Activated CD8-positive, alpha-beta memory T cell treated with anti-CD3 and anti-CD28 coated beads, Interleukin-2, amount 10 ng/mL, durations not matched to agents 7 days and 5 days (primary cell): ENCODE measurements around the gene RFX2. TPM values are rescaled to one million over a fixed set of nuclear protein-coding genes. Genes with fewer than 3 reads are reported as not detected.

ENCODE experiments used
- ATAC-seq: fragments of 150-1000 bp; cut with Tn5 transposase; one replicate; pipeline ENCODE4 v1.10.0; 2021; ENCODE audit warnings: moderate library complexity
- CTCF ChIA-PET: fragments of 350-600 bp; sonication (Branson Sonifier 250); formaldehyde crosslinking; loops from one replicate; lab custom pipeline; 2021; ENCODE audit warnings: antibody characterized with exemption; lab: Charles Lee
- DNase-seq: peaks from one replicate; pipeline ENCODE4 v3.0.0-alpha.2; 2020
- H3K27ac Mint-ChIP-seq: one replicate; pipeline ENCODE4 v1.8.0; 2021; ENCODE audit warnings: mild to moderate bottlenecking, mixed read lengths
- H3K27me3 Mint-ChIP-seq: one replicate; pipeline ENCODE4 v1.8.0; 2021; ENCODE audit warnings: mixed read lengths
- H3K36me3 Mint-ChIP-seq: one replicate; pipeline ENCODE4 v1.8.0; 2021; ENCODE audit warnings: mild to moderate bottlenecking, mixed read lengths
- H3K4me1 Mint-ChIP-seq: one replicate; pipeline ENCODE4 v1.8.0; 2021; ENCODE audit warnings: mixed read lengths
- H3K4me3 Mint-ChIP-seq: one replicate; pipeline ENCODE4 v1.8.0; 2021; ENCODE audit warnings: mild to moderate bottlenecking, moderate library complexity, mixed read lengths
- H3K9me3 Mint-ChIP-seq: one replicate; pipeline ENCODE4 v1.8.0; 2022; ENCODE audit warnings: low read depth, mixed read lengths
- total RNA-seq, 2 experiments: library from RNA; stranded (reverse); gene quantifications; one replicate each; pipeline ENCODE4 v1.2.3, GENCODE V29; 2021

Gene RFX2
- total RNA-seq, 2 experiments from 2014 or later = 9.8 to 11.7 TPM

DNA sequence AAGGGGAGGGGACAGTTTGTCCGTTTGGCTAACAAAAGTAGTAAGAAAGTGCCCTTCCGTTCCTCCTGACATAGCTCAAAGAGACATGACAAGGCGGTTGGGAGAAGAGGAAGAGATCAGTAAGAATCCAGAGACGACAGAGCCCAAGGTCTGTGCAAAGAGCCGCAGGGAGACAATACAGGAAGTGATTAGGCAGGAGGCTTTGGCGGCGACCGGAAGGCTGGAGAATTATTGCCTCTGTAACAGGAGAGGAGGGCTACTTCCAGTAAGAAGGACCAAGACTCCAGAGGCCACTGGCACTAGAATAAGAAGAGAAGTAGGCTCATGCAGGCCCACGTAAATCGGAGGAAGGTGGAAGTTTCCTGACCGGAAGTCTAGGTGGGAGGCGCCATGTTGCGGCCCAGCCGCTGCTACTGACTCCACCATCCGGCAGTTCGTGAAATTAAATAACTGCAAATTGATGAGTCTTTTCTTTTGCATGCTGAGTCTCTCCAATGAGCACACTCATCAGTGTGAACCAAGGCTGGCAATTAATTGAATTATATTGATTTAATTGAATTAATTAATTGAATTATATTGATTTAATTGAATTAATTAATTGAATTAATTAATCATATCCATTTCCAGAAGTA, 9.9 kb downstream of the RFX2 start:
- no peak for DNase-seq
- Mint-ChIP-seq H3K36me3 (peaks cover 1% of the 10 kb centered on the region), H3K27ac (peak overlapping the region; percentile 76), H3K4me1 (peaks cover 7% of the 10 kb centered on the region), H3K4me3 (peak overlapping the region; percentile 53), H3K9me3 (no peaks in the 10 kb centered on the region), H3K27me3 (no peaks in the 10 kb centered on the region)
- CTCF ChIA-PET = interaction anchor here (0.6 to 2.4 kb wide), 4 partner anchors 11 to 38 kb away, joined by 3 to 9 read pairs (median 3); no protein-coding TSS in a partner anchor
- ATAC-seq = peak; percentile 58

GRCh38 chr19:6099599-6099998, 10.7 kb downstream of the RFX2 start:
- Mint-ChIP-seq H3K9me3 (no peaks in the 10 kb centered on the region), H3K27ac (peak overlapping the region; percentile 33), H3K4me3 (no peak overlapping the region), H3K27me3 (no peaks in the 10 kb centered on the region), H3K36me3 (peaks cover 1% of the 10 kb centered on the region), H3K4me1 (peaks cover 7% of the 10 kb centered on the region)
- ATAC-seq (no peak), DNase-seq (no peak)
- CTCF ChIA-PET = interaction anchor here (1.3 to 2.4 kb wide), 3 partner anchors 10 to 26 kb away, joined by 3 to 9 read pairs (median 3); no protein-coding TSS in a partner anchor

GRCh38 chr19:6099033-6099432, 11.3 kb downstream of the RFX2 start:
- ATAC-seq (no peak), DNase-seq (no peak)
- Mint-ChIP-seq H3K4me3 (no peak overlapping the region), H3K9me3 (no peaks in the 10 kb centered on the region), H3K27me3 (no peaks in the 10 kb centered on the region), H3K36me3 (peaks cover 1% of the 10 kb centered on the region), H3K27ac (no peak overlapping the region), H3K4me1 (peaks cover 7% of the 10 kb centered on the region)
- CTCF ChIA-PET = interaction anchor here (0.7 to 1.5 kb wide), 5 partner anchors 10 to 58 kb away, joined by 3 to 4 read pairs (median 3); no protein-coding TSS in a partner anchor

DNA sequence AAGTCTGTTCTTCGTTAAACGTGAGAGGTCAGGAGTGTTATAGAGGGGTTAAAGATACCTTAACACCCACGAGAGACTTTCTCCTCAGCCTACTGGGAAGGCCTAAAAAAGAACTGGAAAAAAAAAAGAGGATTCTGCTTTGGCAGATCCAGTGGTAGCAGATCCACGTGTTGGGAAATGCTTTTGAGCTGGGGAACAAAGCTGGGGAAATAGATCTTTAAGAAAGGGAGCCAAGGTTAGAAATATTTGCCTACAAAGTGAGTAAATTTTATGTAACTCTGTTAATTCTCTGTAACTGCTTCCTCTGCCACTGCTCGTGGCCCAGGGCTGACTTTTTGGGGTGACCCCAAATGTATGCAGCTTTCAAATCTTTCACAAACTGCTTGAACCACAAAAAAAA, 11.7 kb downstream of the RFX2 start:
- Mint-ChIP-seq H3K4me1 (peaks cover 7% of the 10 kb centered on the region), H3K27ac (no peak overlapping the region), H3K9me3 (no peaks in the 10 kb centered on the region), H3K27me3 (no peaks in the 10 kb centered on the region), H3K4me3 (no peak overlapping the region), H3K36me3 (peaks cover 1% of the 10 kb centered on the region)
- no peak for ATAC-seq
- CTCF ChIA-PET = interaction anchor here (0.7 to 1.5 kb wide), 5 partner anchors 9 to 58 kb away, joined by 3 to 4 read pairs (median 3); no protein-coding TSS in a partner anchor
- DNase-seq = no peak

DNA sequence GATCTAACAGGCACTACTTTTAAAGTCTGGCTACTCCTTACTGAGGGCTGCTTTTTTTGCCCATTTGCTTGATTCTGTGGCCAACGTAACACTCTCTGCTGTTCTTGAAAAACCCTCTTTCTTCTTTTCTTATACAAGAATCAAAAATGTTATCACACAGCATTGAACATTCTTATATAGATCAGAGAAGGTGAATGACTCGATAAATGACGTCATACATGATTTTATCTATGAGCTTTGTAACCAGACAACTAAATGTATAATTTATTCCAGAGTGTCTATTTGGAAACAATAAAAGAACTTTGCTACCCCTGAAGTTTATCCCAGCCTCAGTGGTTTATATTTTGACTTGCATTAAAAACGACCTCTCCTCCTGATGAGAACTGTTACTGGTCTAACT, 12.4 kb downstream of the RFX2 start:
- DNase-seq (no peak), ATAC-seq (no peak)
- Mint-ChIP-seq H3K4me3 (no peak overlapping the region), H3K27me3 (no peaks in the 10 kb centered on the region), H3K4me1 (peaks cover 7% of the 10 kb centered on the region), H3K27ac (no peak overlapping the region), H3K36me3 (peaks cover 1% of the 10 kb centered on the region), H3K9me3 (no peaks in the 10 kb centered on the region)
- CTCF ChIA-PET = interaction anchor here (1.5 kb wide), 1 partner anchor 28 kb away, joined by 4 read pairs; no protein-coding TSS in a partner anchor

- Mint-ChIP-seq H3K4me1 (peaks cover 7% of the 10 kb centered on the region), H3K9me3 (no peaks in the 10 kb centered on the region), H3K36me3 (peaks cover 1% of the 10 kb centered on the region), H3K27me3 (no peaks in the 10 kb centered on the region), H3K4me3 (no peak overlapping the region), H3K27ac (no peak overlapping the region)
- CTCF ChIA-PET = no interaction called here
- ATAC-seq (no peak), DNase-seq (no peak)
These were observed 14.5 kb downstream of the RFX2 start for GRCh38 chr19:6095760-6096159.

GRCh38 chr19:6092329-6093286, 17.7 kb downstream of the RFX2 start:
- peaks cover 7% of the 10 kb centered on the region for H3K4me1 Mint-ChIP-seq
- no peaks in the 10 kb centered on the region for H3K36me3 Mint-ChIP-seq
- H3K27ac Mint-ChIP-seq = no peak overlapping the region
- DNase-seq (no peak), ATAC-seq (no peak)
- H3K4me3 Mint-ChIP-seq = no peak overlapping the region
- peaks cover 2% of the 10 kb centered on the region for H3K27me3 Mint-ChIP-seq
- H3K9me3 Mint-ChIP-seq = no peaks in the 10 kb centered on the region
- CTCF ChIA-PET = interaction anchor here (1.1 kb wide), 1 partner anchor 44 kb away, joined by 3 read pairs; no protein-coding TSS in a partner anchor

GRCh38 chr19:6091771-6092291, 18.5 kb downstream of the RFX2 start:
- ATAC-seq (no peak), DNase-seq (no peak)
- Mint-ChIP-seq H3K36me3 (no peaks in the 10 kb centered on the region), H3K27me3 (peaks cover 4% of the 10 kb centered on the region), H3K27ac (no peak overlapping the region), H3K4me3 (no peak overlapping the region), H3K9me3 (no peaks in the 10 kb centered on the region), H3K4me1 (peaks cover 14% of the 10 kb centered on the region)
- CTCF ChIA-PET = interaction anchor here (1.1 kb wide), 1 partner anchor 44 kb away, joined by 3 read pairs; no protein-coding TSS in a partner anchor

DNA sequence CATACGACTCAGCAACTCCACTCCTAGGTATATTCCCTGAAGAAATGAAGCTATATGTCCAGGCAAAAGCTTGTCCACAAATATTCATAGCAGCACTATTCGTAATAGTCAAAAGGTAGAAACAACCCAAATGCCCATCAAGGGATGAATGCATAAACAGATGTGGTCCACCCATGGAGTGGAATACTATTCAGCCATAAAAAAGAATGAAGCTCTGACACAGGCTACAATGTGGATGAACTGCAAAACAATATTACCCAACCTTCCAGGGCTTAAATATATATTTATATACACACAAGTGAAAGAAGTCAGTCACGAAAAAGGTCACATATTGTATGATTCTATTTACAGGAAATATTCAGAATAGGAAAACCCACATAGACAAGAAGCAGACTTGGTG, 19.7 kb downstream of the RFX2 start:
- CTCF ChIA-PET = interaction anchor here (1.4 kb wide), 1 partner anchor 33 kb away, joined by 3 read pairs; no protein-coding TSS in a partner anchor
- Mint-ChIP-seq H3K27me3 (peaks cover 10% of the 10 kb centered on the region), H3K4me3 (no peak overlapping the region), H3K36me3 (no peaks in the 10 kb centered on the region), H3K4me1 (peaks cover 21% of the 10 kb centered on the region), H3K27ac (no peak overlapping the region), H3K9me3 (no peaks in the 10 kb centered on the region)
- DNase-seq (no peak), ATAC-seq (no peak)

- DNase-seq = no peak
- H3K36me3 Mint-ChIP-seq = no peaks in the 10 kb centered on the region
- ATAC-seq = no peak
- H3K27ac Mint-ChIP-seq = no peak overlapping the region
- CTCF ChIA-PET = interaction anchor here (1.4 kb wide), 1 partner anchor 37 kb away, joined by 3 read pairs; no protein-coding TSS in a partner anchor
- no peak overlapping the region for H3K4me3 Mint-ChIP-seq
- H3K4me1 Mint-ChIP-seq = peaks cover 21% of the 10 kb centered on the region
- peaks cover 10% of the 10 kb centered on the region for H3K27me3 Mint-ChIP-seq
- H3K9me3 Mint-ChIP-seq = no peaks in the 10 kb centered on the region
These were observed 21.7 kb downstream of the RFX2 start for GRCh38 chr19:6088602-6089049.

GRCh38 chr19:6087074-6087571, 23.2 kb downstream of the RFX2 start:
- Mint-ChIP-seq H3K27ac (peak overlapping the region; percentile 14), H3K4me3 (peak overlapping the region; percentile 35), H3K9me3 (no peaks in the 10 kb centered on the region), H3K4me1 (peaks cover 21% of the 10 kb centered on the region), H3K27me3 (peaks cover 10% of the 10 kb centered on the region), H3K36me3 (no peaks in the 10 kb centered on the region)
- ATAC-seq = peak; percentile 90
- DNase-seq = peak; percentile 65
- CTCF ChIA-PET = interaction anchor here (0.6 to 1.0 kb wide), 5 partner anchors 18 to 310 kb away, joined by 3 to 5 read pairs (median 3); no protein-coding TSS in a partner anchor

GRCh38 chr19:6086068-6086788, 24.1 kb downstream of the RFX2 start:
- Mint-ChIP-seq H3K27ac (no peak overlapping the region), H3K9me3 (no peaks in the 10 kb centered on the region), H3K4me1 (peaks cover 21% of the 10 kb centered on the region), H3K27me3 (peaks cover 10% of the 10 kb centered on the region), H3K4me3 (no peak overlapping the region), H3K36me3 (no peaks in the 10 kb centered on the region)
- ATAC-seq (no peak), DNase-seq (no peak)
- CTCF ChIA-PET = interaction anchor here (0.8 to 1.0 kb wide), 2 partner anchors 25 to 37 kb away, joined by 3 to 4 read pairs; no protein-coding TSS in a partner anchor
